GM19452 (cell line): ENCODE measurements around the gene TJP3.

Source experiments
- ATAC-seq: cut with Tn5 transposase; IDR thresholded peaks from one replicate; pipeline ENCODE4 v1.9.1; 2021; ENCODE audit not compliant: unreplicated experiment

Gene TJP3

GRCh38 chr19:3710265-3710812 lies 2.2 kb downstream of the TJP3 start:
- no peak for ATAC-seq

- ATAC-seq = no peak
Observed at GRCh38 chr19:3712663-3713611, 4.8 kb downstream of the TJP3 start.

GRCh38 chr19:3716147-3716668 lies 8.0 kb downstream of the TJP3 start:
- ATAC-seq = no peak

- ATAC-seq = no peak
Observed at GRCh38 chr19:3719868-3720267, 11.7 kb downstream of the TJP3 start.

GRCh38 chr19:3720349-3720917 lies 12.2 kb downstream of the TJP3 start:
- no peak for ATAC-seq

GRCh38 chr19:3721131-3721886 lies 13.1 kb downstream of the TJP3 start:
- ATAC-seq = no peak

GRCh38 chr19:3721887-3722442 lies 13.8 kb downstream of the TJP3 start:
- ATAC-seq = no peak

GRCh38 chr19:3722443-3723109 lies 14.4 kb downstream of the TJP3 start:
- no peak for ATAC-seq

- ATAC-seq = no peak
Observed at GRCh38 chr19:3723110-3723488, 14.9 kb downstream of the TJP3 start.

- ATAC-seq = no peak
Observed at GRCh38 chr19:3723883-3724282, 15.7 kb downstream of the TJP3 start.

GRCh38 chr19:3725121-3725520 lies 16.9 kb downstream of the TJP3 start:
- ATAC-seq = no peak

GRCh38 chr19:3725640-3726310 lies 17.6 kb downstream of the TJP3 start:
- no peak for ATAC-seq

- no peak for ATAC-seq
Observed at GRCh38 chr19:3730457-3730958, 22.3 kb downstream of the TJP3 start.

- ATAC-seq = no peak
Observed at GRCh38 chr19:3732108-3732507, 23.9 kb downstream of the TJP3 start.

- ATAC-seq = no peak
Observed at GRCh38 chr19:3733549-3734309, 25.5 kb downstream of the TJP3 start.

- no peak for ATAC-seq
Observed at GRCh38 chr19:3734310-3734600, 26.1 kb downstream of the TJP3 start.

GRCh38 chr19:3736106-3736724 lies 28.0 kb downstream of the TJP3 start:
- no peak for ATAC-seq

GRCh38 chr19:3737487-3738205 lies 29.5 kb downstream of the TJP3 start:
- no peak for ATAC-seq
